IPS-20b (cell line): ENCODE measurements around the gene LMF2.
A peak's percentile ranks its signal among the peaks of the same experiment; 100 is the strongest.
"Not testable (repeated sequence)": the region's sequence is repeated elsewhere in the genome, so short reads cannot be mapped to it uniquely, and the experiment has no call there.

Experiments used
- H3K27ac ChIP-seq: one replicate; pipeline ENCODE4 v1.5.1; 2013; ENCODE audit warnings: low read length
- H3K27me3 ChIP-seq: 2 replicates; pipeline ENCODE4 v1.6.1; 2013; ENCODE audit warnings: mild to moderate bottlenecking, low read length, inconsistent platforms; ENCODE audit not compliant: insufficient read depth
- H3K36me3 ChIP-seq: 2 replicates; pipeline ENCODE4 v1.6.1; 2013; ENCODE audit warnings: low read depth, mild to moderate bottlenecking, inconsistent platforms, low read length, moderate library complexity; ENCODE audit not compliant: insufficient read depth
- H3K4me1 ChIP-seq: 2 replicates; pipeline ENCODE4 v1.6.1; 2013; ENCODE audit warnings: mild to moderate bottlenecking, control low read depth, inconsistent platforms, low read length, moderate library complexity; ENCODE audit not compliant: insufficient read depth
- H3K4me3 ChIP-seq: 2 replicates; pipeline ENCODE4 v1.5.1; 2013; ENCODE audit warnings: mild to moderate bottlenecking, low read length, inconsistent platforms
- H3K9ac ChIP-seq: 2 replicates; pipeline ENCODE4 v1.6.1; 2013; ENCODE audit warnings: low read depth, mild to moderate bottlenecking, inconsistent platforms, low read length, moderate library complexity
- H3K9me3 ChIP-seq: 2 replicates; pipeline ENCODE4 v1.6.1; 2013; ENCODE audit warnings: mild to moderate bottlenecking, low read depth, low read length, inconsistent platforms; ENCODE audit not compliant: insufficient read depth

LMF2 gene

GRCh38 chr22:50545522-50546325 is 38.2 kb upstream of the LMF2 start, which contains the start of gene KLHDC7B:
Gene KLHDC7B, plus strand, starts transcription at chr22:50545899. Its CDS starts 345 bp downstream, at chr22:50546244.
- Histone ChIP-seq H3K9me3 (no peaks in the 10 kb centered on the region), H3K4me3 (no peak within 1 kb of the TSS), H3K9ac (no peak within 1 kb of the TSS), H3K4me1 (no peaks in the 10 kb centered on the region; the same call in 1 of the 2 replicates), H3K27ac (no peak within 1 kb of the TSS), H3K27me3 (peaks cover 26% of the 10 kb centered on the region), H3K36me3 (no peaks in the 10 kb centered on the region)

GRCh38 chr22:50544746-50545253 is 37.3 kb upstream of the LMF2 start:
- H3K27ac ChIP-seq: no peak overlapping the region
- no peaks in the 10 kb centered on the region; the same call in 1 of the 2 replicates for H3K4me1 ChIP-seq
- no peak overlapping the region for H3K9ac ChIP-seq

GRCh38 chr22:50544078-50544745 is 36.7 kb upstream of the LMF2 start:
- Histone ChIP-seq H3K4me1 (no peaks in the 10 kb centered on the region; the same call in 1 of the 2 replicates), H3K9ac (no peak overlapping the region), H3K27ac (no peak overlapping the region), H3K4me3 (peak overlapping the region; percentile 41; the same call in 1 of the 2 replicates), H3K36me3 (no peaks in the 10 kb centered on the region), H3K27me3 (peaks cover 26% of the 10 kb centered on the region), H3K9me3 (no peaks in the 10 kb centered on the region)

More at GRCh38 chr22:50544746-50545253, 37.3 kb upstream of the LMF2 start:
- H3K27me3 ChIP-seq: peaks cover 26% of the 10 kb centered on the region
- no peaks in the 10 kb centered on the region for H3K9me3 ChIP-seq
- H3K4me3 ChIP-seq: no peak overlapping the region
- no peaks in the 10 kb centered on the region for H3K36me3 ChIP-seq

GRCh38 chr22:50542416-50542927 is 35.0 kb upstream of the LMF2 start:
- H3K27me3 ChIP-seq: peaks cover 31% of the 10 kb centered on the region
- H3K9me3 ChIP-seq: no peaks in the 10 kb centered on the region
- H3K4me3 ChIP-seq: no peak overlapping the region
- H3K9ac ChIP-seq: no peak overlapping the region
- H3K4me1 ChIP-seq: no peaks in the 10 kb centered on the region; the same call in 1 of the 2 replicates
- no peaks in the 10 kb centered on the region for H3K36me3 ChIP-seq
- H3K27ac ChIP-seq: no peak overlapping the region

GRCh38 chr22:50541667-50542026 is 34.1 kb upstream of the LMF2 start:
- not testable (repeated sequence) for H3K9ac ChIP-seq, H3K9me3 ChIP-seq, H3K27ac ChIP-seq, H3K4me1 ChIP-seq, H3K4me3 ChIP-seq, H3K36me3 ChIP-seq
- H3K27me3 ChIP-seq: peaks cover 33% of the 10 kb centered on the region

- Histone ChIP-seq H3K27ac (no peak overlapping the region), H3K27me3 (peaks cover 27% of the 10 kb centered on the region), H3K4me3 (no peak overlapping the region), H3K36me3 (no peaks in the 10 kb centered on the region), H3K4me1 (no peaks in the 10 kb centered on the region; the same call in 1 of the 2 replicates), H3K9ac (no peak overlapping the region), H3K9me3 (no peaks in the 10 kb centered on the region)
Observed at GRCh38 chr22:50540381-50540780, 32.9 kb upstream of the LMF2 start.

- H3K9me3 ChIP-seq: no peaks in the 10 kb centered on the region
- H3K27me3 ChIP-seq: peaks cover 19% of the 10 kb centered on the region
- no peaks in the 10 kb centered on the region for H3K4me1 ChIP-seq
- H3K4me3 ChIP-seq: no peak overlapping the region
- no peak overlapping the region for H3K9ac ChIP-seq
- H3K36me3 ChIP-seq: no peaks in the 10 kb centered on the region
- H3K27ac ChIP-seq: no peak overlapping the region
Observed at GRCh38 chr22:50537765-50538164, 30.3 kb upstream of the LMF2 start.

- H3K9me3 ChIP-seq: no peaks in the 10 kb centered on the region
- H3K27ac ChIP-seq: no peak overlapping the region
- H3K36me3 ChIP-seq: no peaks in the 10 kb centered on the region
- H3K4me3 ChIP-seq: no peak overlapping the region
- H3K9ac ChIP-seq: no peak overlapping the region
- no peaks in the 10 kb centered on the region; the same call in 1 of the 2 replicates for H3K4me1 ChIP-seq
- peaks cover 34% of the 10 kb centered on the region for H3K27me3 ChIP-seq
Observed at GRCh38 chr22:50536226-50536625, 28.7 kb upstream of the LMF2 start.

- Histone ChIP-seq H3K9ac (no peak overlapping the region), H3K27me3 (peaks cover 46% of the 10 kb centered on the region), H3K27ac (no peak overlapping the region), H3K4me1 (no peaks in the 10 kb centered on the region; the same call in 1 of the 2 replicates), H3K4me3 (no peak overlapping the region), H3K9me3 (no peaks in the 10 kb centered on the region), H3K36me3 (no peaks in the 10 kb centered on the region)
Observed at GRCh38 chr22:50535113-50535512, 27.6 kb upstream of the LMF2 start.

GRCh38 chr22:50533856-50534711 is 26.6 kb upstream of the LMF2 start:
- not testable (repeated sequence) for H3K27ac ChIP-seq, H3K9ac ChIP-seq, H3K9me3 ChIP-seq, H3K4me1 ChIP-seq, H3K36me3 ChIP-seq, H3K4me3 ChIP-seq
- peaks cover 56% of the 10 kb centered on the region for H3K27me3 ChIP-seq
